ENCODE measurements around the gene SMTNL2.
"Not testable (repeated sequence)": the region's sequence is repeated elsewhere in the genome, so short reads cannot be mapped to it uniquely, and the experiment has no call there.

SMTNL2 gene

DNA sequence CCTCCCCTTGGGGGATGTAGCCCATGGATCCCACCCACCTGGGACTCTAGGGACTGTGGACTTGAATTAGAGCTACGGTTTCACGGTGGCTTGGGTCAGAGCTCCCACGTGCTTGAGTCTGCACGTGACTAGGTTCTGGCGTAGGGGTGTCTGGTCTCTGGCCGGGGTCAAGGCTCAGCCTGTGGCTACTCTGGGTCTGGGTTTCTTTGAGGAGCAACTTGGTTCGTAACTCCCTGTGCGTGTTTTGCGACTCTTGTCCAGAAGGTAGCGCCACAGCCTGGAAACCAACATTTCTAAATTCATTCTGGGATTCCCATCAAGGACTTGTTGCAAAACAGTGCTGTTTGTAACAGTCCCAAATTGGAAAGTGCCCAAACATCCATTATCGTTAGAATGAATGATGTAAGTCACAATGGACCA, 23.5 kb upstream of the SMTNL2 start:
- no peak for DNase-seq

DNA sequence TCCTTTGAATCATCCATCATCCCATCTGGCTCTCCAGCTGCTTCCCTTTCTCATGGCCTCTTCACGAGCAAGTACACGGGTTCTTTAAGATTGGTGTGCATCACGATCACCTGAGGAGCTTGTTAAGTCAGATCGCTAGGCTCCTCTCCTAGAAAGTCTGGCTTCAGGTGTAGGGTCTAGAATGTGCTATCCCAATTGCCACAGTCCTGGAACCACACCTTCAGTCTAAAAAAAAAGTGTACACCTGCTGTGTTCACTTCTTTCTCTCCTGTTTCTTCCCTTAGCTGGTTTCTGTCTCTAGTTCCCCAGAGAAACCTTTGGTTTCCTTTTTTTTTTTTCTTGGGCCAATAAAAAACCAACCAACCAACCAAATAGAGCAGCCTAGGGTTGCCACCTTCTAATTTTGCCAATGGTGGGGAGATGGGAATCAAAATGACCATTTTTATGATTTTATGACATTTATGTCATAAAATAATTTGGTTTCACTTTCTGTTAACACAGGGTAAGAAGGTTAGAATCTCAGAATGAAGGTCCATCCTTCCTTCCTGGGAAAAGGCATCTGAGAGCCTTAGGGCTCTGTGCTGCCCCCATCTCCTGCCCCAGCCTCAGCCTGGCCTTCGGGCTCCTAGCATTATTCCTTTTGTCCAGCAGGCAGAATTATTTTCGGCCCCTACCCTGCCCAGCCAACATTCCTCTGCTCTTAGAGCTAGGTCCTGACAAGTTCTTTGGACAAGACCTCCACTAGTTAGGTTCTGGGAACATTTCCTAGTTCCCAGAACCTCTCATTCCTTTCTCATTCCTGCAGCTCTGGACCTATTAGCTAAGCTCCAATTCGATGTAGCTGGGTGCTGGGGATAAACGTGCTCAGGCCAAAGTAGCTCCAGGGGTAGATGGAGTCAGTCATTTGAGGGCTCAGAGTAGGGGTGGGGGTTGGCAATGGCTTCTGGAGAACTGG, 22.0 kb upstream of the SMTNL2 start:
- no peak for DNase-seq

DNA sequence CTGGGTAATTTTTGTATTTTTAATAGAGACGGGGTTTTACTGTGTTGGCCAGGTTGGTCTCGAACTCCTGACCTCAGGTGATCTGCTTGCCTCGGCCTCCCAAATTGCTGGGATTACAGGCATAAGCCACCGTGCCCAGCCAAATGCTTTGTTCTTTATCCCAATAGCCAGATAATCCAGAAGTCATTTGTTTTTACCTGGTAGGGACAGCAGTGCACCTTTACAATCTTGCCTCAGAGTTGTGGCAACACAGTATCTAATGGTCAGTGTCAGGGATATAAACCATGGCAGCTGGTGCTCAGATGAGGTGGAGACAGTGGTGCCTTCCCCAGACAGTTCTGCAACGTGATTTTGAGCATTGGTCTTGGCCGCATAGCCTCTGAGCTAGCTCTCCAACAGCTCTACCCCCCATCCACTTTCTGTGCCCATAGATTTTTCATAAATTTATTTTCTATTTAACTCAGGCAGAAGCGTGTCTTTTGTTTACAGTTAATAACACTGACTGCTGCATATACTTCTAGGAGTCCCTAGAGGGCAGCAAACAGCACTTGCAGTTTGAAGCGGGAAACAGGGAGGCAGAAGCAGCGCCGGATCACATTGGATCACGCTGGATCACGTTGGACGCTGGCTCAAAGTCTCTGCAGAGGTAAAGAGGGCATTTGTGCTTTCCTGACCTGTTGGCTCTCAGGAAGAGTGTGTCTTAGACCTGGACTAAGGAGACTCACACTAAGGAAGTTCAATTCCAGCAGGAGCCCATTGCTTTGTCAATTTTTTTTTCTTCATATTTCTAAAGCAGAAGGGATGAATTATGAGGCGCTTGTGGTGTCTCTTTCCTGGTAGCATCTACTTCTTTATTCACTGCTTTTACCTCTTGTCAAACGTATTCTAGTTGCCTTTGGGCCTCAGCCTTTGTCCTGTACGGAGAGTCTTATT, 18.9 kb upstream of the SMTNL2 start:
- DNase-seq = peak; percentile 61

DNA sequence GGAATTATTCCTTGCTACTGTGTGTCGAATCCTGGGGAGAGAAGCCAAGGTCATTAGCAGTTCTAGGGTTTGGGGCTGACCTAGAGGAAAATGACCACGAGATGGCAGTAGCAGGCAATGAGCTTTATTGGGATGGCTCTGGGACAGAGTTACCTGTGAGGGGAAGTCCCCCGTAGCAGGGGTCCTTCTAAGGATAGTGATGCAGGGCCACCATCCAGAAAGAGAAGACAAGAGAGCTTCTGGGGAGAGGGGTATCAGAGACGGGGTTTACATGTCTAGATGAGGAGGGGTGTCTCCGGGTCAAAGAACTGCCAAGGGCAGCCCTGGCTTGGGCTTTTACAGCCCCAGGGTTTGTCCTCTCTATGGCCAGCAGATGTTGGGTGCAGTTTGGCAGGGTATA, 17.5 kb upstream of the SMTNL2 start:
- peak; percentile 12 for DNase-seq

DNA sequence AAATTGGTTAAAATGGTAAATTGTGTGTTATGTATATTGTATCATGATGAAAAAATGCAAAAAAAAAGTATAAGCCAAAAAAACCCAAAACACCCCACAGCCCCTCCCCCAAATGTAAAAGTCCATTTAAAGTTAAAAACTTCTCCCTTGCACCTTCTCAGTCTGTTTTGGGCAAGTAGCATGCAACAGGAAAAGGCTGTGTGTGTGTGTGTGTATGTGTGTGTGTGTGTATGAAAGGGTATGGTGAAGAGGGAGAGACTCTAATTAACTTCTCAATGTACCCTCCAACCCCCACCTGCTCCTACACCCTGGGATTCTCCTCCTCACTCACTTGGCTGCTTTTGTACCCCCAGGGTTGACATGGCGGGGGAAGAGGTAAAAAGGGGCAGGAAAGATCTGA, 14.7 kb upstream of the SMTNL2 start:
- DNase-seq = no peak

DNA sequence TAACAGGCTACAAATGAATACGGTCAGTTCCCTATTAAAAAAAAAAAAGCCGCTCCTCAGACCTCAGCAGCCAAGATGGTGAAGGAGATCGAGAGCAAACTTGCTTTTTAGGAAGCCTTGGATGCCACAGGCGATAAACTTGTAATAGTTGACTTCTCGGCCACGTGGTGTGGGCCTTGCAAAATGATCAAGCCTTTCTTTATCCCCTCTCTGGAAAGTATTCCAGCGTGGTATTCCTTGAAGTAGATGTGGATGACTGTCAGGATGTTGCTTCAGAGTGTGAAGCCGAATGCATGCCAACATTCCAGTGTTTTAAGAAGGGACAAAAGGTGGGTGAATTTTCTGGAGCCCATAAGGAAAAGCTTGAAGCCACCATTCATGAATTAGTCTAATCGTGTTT, 12.2 kb upstream of the SMTNL2 start:
- no peak for DNase-seq

DNA sequence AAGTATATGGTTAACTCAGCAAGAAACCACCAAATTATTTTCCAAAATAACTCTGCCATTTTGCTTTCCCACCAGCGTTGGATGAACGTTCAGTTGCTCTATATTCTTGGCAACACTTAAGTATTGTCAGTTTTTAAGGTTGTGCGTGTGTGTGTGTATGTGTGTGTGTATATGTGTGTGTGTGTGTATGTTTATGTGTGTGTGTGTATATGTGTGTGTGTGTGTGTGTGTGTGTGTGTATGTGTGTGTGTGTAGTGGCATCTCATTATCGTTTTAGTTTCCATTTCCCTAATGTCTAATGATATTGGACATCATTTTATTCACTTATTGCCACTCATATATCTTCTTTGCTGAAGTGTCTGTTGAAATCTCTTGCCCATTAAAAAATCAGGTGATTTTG, 11.2 kb upstream of the SMTNL2 start:
- no peak for DNase-seq

DNA sequence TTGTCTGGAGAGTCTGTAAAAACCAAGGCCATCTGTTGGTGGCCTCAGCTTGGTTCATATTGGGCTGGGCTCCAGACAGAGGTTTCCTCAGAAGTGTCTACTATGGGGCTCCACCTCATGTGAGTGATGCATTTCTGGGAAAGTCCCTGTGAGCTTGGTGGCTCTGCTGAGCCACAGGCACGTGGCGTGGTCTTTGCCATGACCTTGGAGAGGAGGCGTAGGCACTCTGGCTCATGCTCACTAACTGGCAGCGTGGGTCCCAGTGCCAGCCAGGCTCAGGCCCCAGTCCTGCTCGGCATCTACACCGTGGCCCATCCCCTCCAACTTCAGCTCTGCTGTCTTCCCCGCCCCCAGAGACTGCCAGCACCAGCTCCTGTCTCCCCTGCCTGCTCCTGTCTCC, 10.7 kb upstream of the SMTNL2 start:
- no peak for DNase-seq

DNA sequence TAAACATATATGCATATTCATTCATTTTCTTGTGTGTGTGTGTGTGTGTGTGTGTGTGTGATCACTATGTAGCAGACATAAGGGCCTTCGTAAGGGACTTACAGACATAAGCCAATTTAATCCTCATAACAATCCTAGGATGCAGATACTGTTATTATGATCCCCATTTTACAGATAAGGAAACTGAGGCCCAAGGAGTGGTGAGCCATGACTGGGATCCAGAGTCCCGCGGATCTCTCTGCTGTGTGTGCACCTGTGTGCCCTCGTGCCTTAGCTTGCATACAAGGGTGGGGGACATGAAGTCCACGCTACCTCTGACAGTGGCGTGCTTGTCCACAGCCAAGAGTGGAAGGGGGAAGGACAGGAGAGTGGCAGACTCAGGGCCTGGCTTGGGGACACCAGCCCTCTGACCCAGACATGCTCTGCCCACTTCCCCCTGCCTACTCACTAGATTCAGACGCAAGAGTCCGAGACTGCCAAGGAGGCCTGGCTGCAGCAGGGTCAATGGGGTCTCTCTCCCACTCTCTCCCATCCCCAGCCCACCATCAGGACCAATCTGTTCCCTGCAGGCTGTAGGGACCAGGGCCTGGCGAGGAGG, 9.8 kb upstream of the SMTNL2 start:
- no peak for DNase-seq

DNA sequence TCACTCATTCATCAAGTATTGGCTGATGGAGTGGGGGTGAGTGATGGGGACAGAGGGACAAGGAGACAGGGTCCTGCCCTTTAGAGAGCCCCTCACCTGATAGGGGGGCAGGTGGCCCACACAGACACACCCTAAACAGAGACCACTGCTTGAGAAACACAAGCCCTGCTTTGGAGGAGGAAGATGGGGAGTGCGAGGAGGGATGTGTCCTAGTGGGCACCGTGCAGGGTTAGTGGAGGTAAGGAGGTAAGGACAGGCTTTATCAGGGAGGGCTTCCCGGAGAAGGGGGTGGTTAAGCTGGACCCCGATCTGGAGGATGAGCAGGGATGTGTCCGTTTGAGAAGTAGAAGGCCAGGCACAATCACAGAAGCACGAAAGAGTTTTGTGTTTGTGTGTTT, 8.2 kb upstream of the SMTNL2 start:
- no peak for DNase-seq

DNA sequence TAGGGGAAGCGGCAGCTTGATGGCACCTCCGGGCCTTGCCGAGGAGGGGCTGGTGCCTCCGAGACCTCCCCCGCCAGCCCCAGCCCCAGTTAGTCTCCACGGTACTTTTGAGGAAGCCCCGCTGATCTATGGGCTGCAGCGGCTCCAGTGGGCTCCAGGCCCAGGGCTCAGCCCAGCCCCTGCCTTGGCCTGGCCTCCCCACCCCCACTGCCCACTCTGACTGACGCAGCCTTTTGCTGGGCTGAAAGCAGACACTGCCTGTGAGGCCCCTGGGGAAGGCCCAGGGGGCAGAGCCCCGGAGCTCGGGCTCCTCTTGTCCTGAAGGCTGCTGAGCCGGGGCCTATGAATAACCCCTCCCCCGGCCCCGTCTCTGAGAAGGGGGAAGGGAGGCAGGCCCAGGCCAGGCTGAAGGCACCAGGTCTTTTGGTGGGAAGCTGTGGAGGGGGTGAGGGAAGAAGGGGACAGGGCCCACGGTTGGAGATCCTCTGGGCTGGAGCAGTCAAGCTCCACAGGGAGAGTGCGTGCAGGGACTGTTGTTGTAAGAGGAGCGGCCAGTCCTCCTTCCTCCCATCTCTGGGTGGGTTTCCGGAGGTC, 7.5 kb upstream of the SMTNL2 start:
- DNase-seq = no peak

DNA sequence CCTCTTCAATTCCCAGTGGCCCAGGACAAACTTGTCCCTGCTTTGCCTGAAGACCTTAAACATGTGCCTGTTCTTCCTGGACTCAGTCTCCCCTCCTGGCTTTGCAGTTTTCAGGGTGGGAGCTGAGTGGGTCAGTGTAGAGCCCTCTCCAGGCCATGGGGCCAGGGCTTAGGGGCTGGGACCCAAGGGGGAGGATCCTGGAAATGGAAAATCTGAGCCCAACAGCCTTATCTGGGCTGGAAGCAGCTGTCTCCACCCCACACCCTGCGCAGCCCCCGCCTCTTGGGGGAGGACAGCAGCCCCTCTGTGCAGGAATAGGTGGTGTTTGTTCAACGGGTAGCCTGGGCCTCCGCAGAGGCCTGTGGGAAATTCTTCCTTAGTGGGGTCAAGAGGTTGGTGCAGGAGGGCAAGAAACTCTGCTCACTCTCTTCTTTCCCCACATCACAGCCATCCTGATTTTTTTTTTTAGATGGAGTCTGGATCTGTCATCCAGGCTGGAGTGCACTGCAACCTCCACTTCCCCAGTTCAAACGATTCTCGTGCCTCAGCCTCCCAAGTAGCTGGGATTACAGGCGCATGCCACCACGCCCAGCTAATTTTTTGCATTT, 6.8 kb upstream of the SMTNL2 start:
- DNase-seq = no peak

DNA sequence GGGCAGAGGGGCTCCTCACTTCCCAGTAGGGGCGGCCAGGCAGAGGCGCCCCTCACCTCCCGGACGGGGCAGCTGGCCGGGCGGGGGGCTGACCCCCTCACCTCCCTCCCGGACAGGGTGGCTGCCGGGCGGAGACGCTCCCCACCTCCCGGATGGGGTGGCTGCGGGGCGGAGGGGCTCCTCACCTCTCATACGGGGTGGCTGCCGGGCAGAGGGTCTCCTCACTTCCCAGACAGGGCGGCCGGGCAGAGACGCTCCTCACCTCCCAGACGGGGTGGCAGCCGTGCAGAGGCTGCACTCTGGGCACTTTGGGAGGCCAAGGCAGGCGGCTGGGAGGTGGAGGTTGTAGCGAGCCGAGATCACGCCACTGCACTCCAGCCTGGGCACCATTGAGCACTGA, 6.0 kb upstream of the SMTNL2 start:
- DNase-seq = not testable (repeated sequence)

DNA sequence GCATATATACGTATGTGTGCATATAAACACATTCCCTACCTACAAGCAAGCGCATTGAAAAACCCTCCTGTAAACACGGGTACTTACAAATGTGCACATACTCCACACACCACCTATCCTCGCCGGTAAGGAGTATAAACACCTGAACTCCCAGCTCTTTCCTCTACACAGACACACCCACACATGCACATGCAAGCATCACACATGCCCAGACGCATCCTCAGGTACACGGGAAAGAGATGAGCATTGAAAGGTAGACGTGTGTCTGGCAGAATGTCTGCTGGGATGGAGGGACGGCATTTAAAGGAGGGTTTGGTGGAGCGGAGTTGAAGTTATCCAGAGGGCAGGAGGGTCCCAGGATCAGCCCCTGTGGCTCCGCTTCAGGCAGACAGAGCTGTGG, 4.7 kb upstream of the SMTNL2 start:
- DNase-seq = no peak

DNA sequence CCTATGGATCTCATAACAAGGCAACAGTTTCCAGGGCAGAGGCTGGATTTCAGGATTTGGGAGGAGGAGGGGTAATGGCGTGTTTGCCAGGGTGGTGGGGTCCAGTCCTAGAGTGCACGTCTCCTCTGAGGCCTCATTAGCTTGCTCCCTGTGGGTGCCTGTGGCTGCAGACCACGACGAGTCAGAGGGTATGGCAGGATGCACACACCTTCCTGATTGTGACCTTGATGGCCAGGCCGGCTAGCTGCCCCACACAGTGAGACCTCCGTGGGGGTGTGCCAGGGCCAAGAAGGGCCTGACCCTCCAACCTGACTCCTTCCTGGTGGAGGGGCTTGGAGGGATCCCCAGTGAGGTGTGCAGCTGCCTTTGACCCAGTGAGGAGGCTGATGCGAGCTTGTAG, 4.0 kb upstream of the SMTNL2 start:
- DNase-seq = no peak

DNA sequence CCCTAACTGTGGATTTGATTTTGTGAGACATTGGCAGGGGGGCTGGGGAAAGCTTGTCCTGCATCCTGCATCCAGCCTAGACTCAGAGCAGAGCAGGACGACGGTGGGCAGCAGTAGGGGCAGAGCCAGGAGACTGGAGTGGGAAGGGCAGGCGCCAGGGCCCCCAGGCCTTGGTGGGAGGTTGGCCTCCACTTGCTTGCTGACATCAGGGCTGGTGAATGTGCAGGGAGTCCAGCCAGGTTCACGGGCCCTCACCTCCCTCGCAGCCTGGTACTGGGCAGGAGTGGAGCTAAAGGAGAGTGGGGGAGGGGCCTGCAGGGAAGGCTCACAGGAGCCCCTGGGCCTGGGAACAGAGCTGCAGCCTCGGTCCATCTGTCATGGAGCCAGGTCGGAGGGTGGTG, 2.2 kb upstream of the SMTNL2 start:
- DNase-seq = no peak

DNA sequence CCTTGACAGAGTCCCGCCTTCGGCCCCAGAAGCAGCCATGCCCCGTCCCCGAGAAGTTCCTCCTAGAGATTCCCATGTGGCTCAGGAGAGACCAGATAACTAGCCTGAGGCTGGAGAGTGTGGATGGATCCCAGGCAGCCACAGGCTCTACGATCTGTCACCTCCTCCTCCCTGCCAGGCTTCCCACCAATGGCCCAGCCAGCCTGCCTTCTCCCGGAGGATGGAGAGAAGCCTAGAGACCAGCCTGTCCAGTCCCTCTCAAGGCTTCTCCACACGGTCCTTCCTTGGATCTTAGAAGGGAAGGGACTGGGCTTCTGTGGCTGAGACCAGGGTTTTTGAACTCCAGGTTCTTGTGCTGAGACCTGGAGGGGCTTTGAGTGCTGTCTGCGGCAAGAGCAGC, 1.6 kb upstream of the SMTNL2 start:
- DNase-seq = no peak

DNA sequence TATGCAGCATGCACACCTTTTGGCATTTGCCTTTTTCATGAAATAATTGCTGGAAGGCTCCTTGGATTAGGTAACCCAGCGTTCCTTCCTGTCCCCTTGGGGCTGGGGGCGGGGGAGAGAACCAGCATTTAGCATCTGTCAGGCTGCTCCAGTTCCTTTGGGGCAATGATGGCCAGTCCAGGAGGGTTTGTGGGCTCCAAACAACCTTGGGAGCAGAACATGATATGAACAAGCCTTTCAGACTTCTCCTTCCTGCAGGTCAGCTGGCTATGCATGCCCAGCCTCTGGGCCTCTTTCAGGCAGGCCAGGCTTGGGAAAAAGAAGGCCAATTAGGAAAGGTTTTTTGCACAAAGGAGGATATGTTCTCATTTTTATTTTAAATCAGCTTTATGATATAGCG, 1.1 kb upstream of the SMTNL2 start:
- no peak for DNase-seq

DNA sequence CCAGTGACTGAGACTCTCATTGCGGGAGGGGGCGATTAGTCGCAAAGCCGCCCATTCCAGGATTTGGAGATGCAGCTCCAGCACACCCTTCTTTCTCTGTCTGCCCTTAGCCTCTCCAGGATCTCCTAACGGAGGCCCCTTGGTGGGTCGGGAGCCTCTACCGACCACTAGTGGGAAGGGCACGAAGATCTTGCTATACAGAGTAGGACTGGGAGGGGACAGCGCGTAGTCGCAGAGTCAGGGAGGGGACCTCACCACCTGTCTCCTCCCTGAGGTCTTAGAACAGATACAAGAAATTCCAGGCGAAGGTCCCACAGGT, 588 bp upstream of the SMTNL2 start:
- no peak for DNase-seq

DNA sequence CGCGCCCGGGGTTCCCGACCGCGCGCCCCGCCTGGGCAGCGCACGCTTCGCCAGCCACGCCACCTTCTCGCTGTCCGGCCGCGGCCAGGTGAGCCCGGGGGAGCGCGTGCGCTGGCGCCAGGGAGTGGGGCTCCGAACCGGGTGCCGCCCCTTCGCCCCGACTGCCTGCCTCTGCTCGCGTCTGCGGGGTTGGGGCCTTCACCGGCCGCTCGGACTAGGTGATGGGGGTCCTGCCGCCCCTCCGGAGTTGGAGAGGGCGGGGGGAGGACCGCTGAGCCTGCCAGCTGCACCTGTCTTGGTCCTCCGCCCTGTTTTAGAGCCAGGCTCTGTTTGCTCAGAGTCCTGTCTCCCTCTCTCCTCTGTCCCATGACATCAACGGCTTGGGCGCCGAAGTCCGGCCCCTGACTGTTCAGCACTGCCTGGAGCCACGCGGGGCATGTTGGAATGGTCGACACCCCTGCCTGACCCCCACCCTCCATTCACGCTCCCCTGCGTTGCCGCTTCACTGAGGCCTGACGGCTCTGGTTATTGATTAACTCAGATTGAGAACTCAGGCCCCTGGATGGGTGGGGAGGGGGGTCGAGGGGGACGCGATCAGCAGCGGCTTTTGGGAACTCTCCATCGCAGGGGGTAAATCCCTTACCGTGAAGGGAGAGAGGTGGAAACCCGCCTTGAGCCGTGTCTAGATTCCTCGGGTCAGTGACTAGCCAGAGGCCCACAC, 748 bp downstream of the SMTNL2 start:
- no peak for DNase-seq

DNA sequence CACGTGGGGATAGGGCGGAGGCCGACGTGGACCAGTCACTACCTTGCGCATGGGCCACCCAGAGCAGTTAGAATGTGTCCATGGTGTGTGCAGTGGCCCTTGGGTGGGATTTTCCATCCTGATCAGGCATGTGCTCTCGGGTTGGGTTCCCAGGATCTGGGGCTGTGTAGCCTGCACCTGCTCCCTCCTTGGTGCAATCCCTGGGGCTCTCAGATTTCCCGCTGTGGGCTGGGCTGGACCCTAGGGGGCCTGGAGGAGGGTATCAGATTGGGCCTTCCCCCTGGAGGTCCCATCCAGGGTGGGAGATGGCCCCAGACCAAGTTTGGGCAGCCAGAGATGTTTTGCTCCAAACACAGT, 1.3 kb downstream of the SMTNL2 start:
- DNase-seq = no peak

DNA sequence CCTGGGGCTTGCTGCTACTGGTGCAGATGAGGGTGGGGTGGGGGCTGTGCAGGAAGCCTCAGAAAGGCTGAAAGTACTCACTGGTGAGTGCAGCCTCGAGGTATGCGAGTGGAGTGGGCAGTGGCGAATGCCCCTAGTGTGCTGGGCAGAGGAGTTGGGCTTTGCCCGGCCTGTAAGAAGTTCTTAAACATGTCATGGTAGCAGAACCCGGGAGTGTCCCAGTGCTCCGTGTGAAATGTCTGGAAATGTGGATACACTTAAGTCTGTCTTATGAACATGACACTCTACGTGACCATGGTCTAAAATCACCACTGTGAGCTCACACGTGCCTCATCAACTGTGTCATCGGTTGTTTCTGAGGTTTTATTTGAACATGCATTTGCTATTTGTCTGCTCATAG, 1.7 kb downstream of the SMTNL2 start:
- no peak for DNase-seq

All from amniotic stem cell (primary cell).